Brain pericyte (primary cell): Measurements from ENCODE around the gene C14orf180.
"Not testable (repeated sequence)": the region's sequence is repeated elsewhere in the genome, so short reads cannot be mapped to it uniquely, and the experiment has no call there.

ENCODE experiments used
- DNase-seq: peaks from one replicate; pipeline ENCODE4 v3.0.0-alpha.2; 2012; ENCODE audit warnings: low read depth, low spot score

Gene C14orf180

DNA sequence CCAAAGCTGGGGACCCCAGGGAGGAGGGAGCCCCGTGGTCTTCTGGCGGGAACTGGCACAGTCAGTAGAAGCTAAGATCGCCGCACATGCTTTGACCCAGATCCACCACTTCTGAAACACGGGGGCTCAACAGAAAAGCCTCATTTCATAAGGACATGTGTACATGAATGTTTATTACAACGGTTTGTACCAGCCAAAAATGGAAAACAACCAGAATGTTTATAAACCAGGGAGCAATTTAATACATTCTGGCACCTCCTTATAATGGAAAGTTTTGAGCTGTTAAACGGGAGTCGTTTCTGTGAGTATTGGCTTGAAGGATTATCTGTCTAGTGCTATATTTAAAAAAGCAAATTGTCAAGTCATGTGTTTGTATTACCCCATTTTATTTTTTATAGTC, 32.3 kb downstream of the C14orf180 start:
- DNase-seq, result no peak

DNA sequence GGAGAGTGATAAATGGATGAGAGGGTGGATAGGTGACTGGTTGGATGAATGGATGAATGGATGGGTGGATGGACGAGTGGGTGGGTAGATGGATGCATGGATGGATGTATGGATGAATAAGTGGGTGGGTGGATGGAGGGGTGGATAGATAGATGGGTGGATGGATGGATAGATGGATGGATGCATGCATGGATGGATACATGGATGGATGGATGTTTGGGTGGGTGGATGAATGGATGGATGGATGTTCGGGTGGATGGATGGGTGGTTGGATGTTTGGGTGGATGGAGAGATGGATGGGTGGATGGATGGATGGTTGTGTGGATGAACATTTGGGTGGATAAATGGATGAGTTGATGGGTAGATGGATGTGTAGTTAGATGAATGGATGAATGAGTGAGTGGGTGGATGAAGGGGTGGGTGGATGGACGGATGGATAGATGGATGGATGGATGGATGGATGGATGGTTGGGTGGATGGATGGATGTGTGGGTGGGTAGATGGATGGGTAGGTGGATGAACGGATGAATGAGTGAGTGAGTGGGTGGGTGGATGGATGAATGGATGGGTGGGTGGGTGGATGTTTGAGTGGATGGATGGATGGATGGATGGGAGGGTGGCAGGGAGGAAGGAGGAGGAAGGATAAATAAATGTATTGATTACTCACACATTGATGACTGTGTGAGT, 34.7 kb downstream of the C14orf180 start:
- DNase-seq, result no peak

DNA sequence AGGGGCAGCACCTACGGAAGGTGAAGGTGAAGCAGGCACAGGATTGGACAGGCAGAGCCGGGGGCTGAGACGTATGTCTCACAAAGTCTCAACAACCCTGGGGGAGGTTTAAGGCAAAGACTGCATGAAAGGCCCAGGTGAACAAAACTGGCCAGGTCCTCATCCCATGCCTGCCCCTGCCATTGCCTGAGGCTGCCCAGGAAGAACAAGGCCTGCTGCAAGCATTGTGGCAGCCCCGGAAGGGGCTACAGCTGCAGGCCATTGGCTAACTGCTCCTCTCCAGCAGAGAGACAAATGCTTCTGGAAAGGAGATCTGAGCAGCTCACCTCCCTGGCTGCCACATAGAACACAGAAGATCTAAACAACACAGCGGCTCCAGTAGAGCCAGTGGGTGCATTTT, 45.4 kb downstream of the C14orf180 start:
- DNase-seq, result no peak

DNA sequence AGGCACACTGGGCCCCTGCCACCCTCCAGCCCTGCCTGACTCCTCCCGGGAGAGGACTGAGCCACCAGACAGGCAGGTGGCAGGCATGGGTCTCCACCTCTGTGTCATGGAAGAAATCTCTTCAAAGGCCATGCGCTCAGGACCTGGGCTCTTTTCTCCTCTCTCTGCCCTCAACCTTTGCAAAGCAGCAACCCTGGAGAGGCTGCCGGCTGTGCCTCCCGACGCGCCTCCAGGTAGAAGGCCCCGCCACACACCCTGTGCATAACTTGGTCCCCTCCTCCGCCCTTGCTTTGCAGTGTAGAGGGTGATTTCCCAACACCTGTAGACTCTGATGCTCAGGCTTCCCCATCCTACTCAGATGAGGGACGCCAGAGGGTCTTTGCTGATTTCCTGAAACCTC, 53.2 kb downstream of the C14orf180 start:
- DNase-seq, result no peak

DNA sequence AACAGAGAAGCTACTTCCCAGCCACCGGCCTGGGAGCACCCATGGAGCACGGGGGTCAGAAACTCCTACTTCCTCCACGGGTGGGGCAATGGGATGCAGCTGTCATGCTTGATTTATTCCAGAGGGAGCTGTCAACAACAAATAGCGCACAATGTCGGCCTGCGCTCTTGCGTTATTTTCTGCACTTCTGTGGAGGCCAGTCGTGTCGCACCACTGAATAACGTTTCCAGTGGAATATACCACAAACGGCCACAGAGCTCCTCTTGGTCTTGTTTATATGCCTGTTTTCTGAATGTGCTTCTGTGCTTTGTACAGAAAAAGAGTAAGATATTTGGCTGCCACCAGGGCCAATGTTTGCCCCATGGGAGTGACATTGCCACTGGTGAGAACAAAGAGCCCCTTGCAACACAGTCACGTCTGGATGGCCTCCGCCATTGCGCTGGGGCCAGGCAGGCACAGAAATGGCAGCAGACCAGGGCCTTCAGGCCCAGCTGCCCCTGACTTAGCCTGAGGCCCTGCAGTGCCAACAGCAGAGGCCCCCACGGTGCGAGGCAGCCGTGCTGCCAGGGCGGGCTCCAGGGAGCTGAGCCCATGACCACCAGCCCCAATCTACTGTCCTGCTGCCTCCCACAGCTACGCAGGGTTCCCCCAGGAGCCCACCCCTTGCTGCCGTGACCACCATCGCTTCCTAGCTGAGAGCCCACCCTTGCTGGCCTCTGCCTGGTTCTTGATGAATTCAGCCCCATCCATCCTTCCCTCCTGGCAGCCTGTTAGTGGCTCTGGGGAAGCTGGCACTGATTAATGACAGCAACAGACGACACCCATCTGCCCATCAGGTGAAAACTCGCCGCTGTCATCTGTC, 53.9 kb downstream of the C14orf180 start:
- no peak for DNase-seq

DNA sequence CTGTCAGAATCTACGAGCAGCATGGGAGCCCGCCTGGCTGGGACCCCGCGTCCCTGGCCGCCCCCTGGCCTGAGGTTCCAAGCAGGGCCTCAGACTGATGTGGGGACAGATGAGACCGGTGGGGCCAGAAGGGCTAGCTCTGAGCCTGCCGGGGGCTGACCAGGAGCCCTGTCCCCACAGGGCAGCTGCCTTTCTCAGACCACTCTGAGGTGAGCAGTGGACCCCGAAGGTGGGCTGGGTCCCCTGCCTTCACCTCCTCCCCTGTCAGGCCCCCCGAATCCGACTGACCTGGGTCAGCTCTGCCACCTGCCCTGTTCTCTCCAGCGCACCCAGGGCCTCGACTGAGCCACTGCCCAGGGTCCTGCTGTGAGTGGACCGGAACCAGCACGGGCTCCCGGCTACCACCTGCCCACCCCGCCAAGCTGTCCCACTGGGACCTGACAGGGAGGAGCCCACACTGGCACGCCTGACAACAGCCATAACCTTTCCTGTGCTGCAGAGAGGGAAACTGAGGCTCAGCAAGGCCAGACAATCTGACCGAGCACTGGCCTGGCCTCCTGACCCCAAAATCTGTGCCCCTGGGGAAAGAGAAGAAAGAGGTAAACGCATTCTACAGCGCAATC, 54.7 kb downstream of the C14orf180 start:
- no peak for DNase-seq

DNA sequence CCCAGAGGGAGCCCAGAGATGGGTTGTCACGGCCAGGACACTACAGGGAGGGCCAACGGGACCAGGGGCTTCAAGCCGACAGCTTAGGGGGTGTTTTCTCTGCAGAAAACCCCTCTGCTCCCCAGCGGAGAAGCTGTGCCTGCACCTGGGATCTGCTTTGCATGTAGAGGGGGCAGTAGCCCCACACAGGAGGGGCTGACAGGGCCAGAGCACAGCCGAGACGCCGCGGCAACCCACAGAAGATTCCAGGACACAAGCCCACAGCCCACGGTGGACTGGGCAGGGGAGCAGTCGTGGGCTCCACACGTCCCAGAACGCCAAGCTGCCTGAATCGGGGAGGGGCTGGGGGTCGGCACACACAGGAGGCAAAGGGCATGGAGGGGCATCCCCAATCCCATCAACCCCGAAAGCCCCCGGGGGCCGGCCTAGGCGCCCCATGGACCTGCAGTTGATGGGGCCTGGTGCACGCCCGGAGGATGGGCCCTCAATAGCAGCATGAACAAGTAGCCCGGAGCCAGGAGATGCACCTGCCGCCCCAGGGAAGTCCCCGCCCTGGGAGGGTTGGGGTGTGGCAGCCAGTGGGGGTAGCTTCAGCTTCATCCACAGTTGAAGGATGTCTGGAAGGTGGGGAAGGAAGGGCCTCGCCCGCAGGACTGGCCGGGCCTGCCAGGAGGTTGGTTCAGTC, 55.5 kb downstream of the C14orf180 start:
- no peak for DNase-seq

- no peak for DNase-seq
These were observed 56.2 kb downstream of the C14orf180 start for GRCh38 chr14:104635717-104636116.

DNA sequence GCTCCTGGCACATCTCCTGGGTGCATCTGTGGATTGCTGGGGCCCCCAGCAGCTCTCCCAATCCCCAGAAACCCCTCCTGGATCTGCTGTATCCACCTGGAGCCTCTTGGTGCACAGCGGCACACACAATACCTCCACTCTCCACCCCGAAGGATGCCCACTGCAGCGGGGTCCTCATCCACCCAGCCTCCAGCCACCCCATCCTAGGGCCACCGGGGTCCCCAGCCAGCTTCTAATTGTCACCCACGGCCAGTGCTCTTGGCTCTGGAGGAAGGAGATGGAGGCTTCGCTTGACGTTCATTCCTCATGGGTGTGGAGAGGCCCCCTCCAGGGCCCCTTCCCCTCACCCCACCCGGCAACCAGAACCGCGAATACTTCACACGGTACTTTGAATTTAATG, 56.6 kb downstream of the C14orf180 start:
- no peak for DNase-seq

DNA sequence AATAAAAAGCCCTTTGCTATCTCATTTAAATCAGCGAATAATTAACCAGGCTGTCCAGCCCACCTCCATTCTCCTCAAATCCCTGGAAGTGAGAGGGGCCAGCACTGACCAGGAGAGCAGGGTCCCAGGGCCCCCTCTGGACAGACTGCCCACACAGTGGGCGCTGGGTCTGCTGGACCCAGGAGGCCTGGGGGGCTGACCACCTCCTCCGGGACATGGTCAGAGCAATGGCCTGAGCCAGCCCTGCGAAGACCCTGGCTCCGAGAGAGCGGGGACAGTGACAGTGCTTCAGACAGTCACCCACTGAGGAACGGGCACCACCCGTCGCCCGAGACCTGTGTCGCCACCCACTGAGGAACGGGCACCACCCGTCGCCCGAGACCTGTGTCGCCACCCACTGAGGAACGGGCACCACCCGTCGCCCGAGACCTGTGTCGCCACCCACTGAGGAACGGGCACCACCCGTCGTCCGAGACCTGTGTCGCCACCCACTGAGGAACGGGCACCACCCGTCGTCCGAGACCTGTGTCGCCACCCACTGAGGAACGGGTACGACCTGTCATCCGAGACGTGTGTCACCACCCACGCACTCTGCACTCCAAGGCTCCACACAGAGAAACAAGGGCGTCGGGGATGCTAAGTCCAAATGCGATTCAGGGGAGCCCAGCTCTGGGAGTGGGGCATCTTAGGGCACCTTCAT, 57.4 kb downstream of the C14orf180 start:
- not testable (repeated sequence) for DNase-seq

DNA sequence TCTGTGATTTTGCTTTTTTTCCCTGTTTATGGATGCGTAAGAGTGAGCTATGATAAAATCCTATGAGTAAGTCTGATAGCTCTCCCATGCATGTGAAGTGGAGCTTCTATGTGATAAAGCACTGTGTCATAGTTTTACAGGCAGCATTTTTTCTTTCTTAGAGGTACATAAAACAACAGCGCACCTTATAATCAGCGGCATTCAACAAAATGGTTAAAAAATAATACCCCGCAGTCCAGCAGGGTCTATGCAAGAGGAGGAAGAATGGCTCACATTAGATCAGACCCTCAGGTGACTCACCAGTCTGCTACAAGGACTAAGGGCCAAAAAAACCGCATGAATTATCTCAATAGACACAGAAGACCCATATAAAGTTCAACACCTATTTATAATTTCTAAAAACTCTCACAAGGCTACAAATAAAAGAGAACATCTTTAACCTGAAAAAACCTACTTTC, 58.0 kb downstream of the C14orf180 start:
- no peak for DNase-seq

GRCh38 chr14:104638190-104638589, 58.6 kb downstream of the C14orf180 start:
- no peak for DNase-seq

DNA sequence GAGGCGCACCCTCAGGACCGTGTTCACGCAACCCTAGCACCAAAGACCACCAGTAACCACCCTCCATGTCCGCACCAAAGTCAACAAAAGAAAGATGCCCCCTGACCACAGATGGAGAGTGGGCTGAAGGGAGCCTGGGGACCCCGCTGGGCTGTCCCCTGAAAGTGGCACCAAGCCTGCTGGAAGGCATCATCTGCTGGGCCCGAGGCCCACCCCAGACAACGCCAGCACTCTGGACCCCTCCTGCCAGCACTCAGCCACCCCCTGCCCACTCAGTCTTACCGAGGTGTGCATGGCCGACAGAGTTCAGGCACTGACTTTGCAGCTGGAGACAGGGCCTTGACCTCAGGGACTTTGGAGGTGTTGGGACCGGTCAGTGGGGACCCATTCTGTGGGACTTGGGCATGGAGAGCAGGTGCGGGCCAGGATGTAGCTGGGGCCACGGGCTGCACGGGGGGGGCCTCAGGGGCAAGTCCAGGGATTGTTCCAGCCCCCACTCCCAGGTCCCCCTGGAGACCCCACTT, 59.4 kb downstream of the C14orf180 start:
- DNase-seq, result no peak

- no peak for DNase-seq
These were observed 59.9 kb downstream of the C14orf180 start for GRCh38 chr14:104639471-104639870.
